Panc1 (cell line): ENCODE results near the gene SSC5D. TPM values are rescaled to one million over a fixed set of nuclear protein-coding genes. Genes with fewer than 3 reads are reported as not detected.
A peak's percentile ranks its signal among the peaks of the same experiment; 100 is the strongest.

Experiments used
- ATAC-seq: fragments of 200-7000 bp; cut with Tn5 transposase; 2 replicates; pipeline ENCODE4 v1.9.1; 2020; ENCODE audit warnings: mild to moderate bottlenecking, moderate library complexity
- BruUV-seq: library from RNA; stranded (reverse); fragments of 400-500 nt; replicated peaks from 2 replicates; lab custom pipeline; 2021; lab: Mats Ljungman, UMichigan
- CTCF ChIA-PET: fragments of 300-600 bp; sonication (Branson Sonifier 250); formaldehyde crosslinking; loops from one replicate; lab custom pipeline; 2022; ENCODE audit warnings: antibody characterized with exemption; lab: Charles Lee
- POLR2A ChIA-PET: fragments of 300-600 bp; sonication (Branson Sonifier 250); formaldehyde crosslinking; loops from one replicate; lab custom pipeline; 2022; ENCODE audit warnings: antibody characterized with exemption; lab: Charles Lee
- DNase-seq: peaks from one replicate; pipeline ENCODE4 v3.0.0-alpha.2; 2010; ENCODE audit warnings: low read depth, low spot score
- H3K27ac ChIP-seq: 2 replicates; pipeline ENCODE4 v1.5.1; 2011; ENCODE audit warnings: mild to moderate bottlenecking, low read length, inconsistent platforms
- H3K27me3 ChIP-seq: fragments of 200-500 bp; sonication (Bioruptor generic); 2 replicates; pipeline ENCODE4 v1.6.0; 2014; ENCODE audit warnings: low read length, inconsistent platforms; ENCODE audit not compliant: control insufficient read depth, insufficient read depth
- H3K36me3 ChIP-seq: fragments of 200-500 bp; sonication (Bioruptor generic); 2 replicates; pipeline ENCODE4 v1.5.1; 2014; ENCODE audit warnings: inconsistent platforms, mild to moderate bottlenecking, low read length, moderate library complexity; ENCODE audit not compliant: control insufficient read depth, insufficient read depth
- H3K4me1 ChIP-seq: 2 replicates; pipeline ENCODE4 v1.5.1; 2011; ENCODE audit warnings: inconsistent platforms, mild to moderate bottlenecking, low read length, moderate library complexity; ENCODE audit not compliant: control insufficient read depth, insufficient read depth
- H3K4me3 ChIP-seq, 2 experiments: 2 replicates each; pipeline ENCODE4 v1.5.1; 2011 to 2012; ENCODE audit warnings: low read depth in 2 of 2, low read length in 2 of 2, mild to moderate bottlenecking in 2 of 2, inconsistent platforms in 1 of 2, moderate library complexity in 1 of 2
- H3K9me3 ChIP-seq: fragments of 200-500 bp; sonication (Bioruptor generic); 2 replicates; pipeline ENCODE4 v1.5.1; 2014; ENCODE audit warnings: low read depth, mild to moderate bottlenecking, inconsistent platforms, low read length, moderate library complexity; ENCODE audit not compliant: control insufficient read depth, insufficient read depth
- CTCF ChIP-seq: fragments of 450-650 bp; IDR thresholded peaks from 2 replicates; pipeline ENCODE4 v1.5.1; 2017; ENCODE audit warnings: mild to moderate bottlenecking
- POLR2AphosphoS5 ChIP-seq: IDR thresholded peaks from 2 replicates; pipeline ENCODE4 v1.6.1; 2012; ENCODE audit warnings: mild to moderate bottlenecking, low read depth, low read length, moderate library complexity
- REST ChIP-seq, 2 experiments: IDR thresholded peaks; 2 replicates each; pipeline ENCODE4 v1.6.1; 2011 to 2012; ENCODE audit warnings: low read depth in 2 of 2, control low read depth in 1 of 2, low read length in 1 of 2, mild to moderate bottlenecking in 1 of 2, moderate library complexity in 1 of 2; ENCODE audit not compliant: insufficient read depth in 1 of 2
- SIN3A ChIP-seq: IDR thresholded peaks from 2 replicates; pipeline ENCODE4 v1.6.1; 2012; ENCODE audit warnings: low read depth, mild to moderate bottlenecking, low read length, moderate library complexity, borderline replicate concordance; ENCODE audit not compliant: insufficient read depth
- TCF7L2 ChIP-seq: IDR thresholded peaks from 2 replicates; pipeline ENCODE4 v1.6.1; 2011; ENCODE audit warnings: mild to moderate bottlenecking, low read depth, low read length, inconsistent platforms
- in situ Hi-C: cut with HindIII; loops from 2 replicates; pipeline ENCODE4 v1.10.0; 2016; ENCODE audit warnings: low sequenced_read_pairs, low pct_unique_long_range_greater_than_20kb
- intact Hi-C: fragments of 100-400 bp; cut with micrococcal nuclease; formaldehyde crosslinking; loops from one replicate; pipeline ENCODE4 v1.10.0; 2022; ENCODE audit not compliant: unreplicated experiment
- total RNA-seq: library from RNA; stranded (reverse); gene quantifications from one replicate; pipeline ENCODE4 v1.2.1, GENCODE V29; 2021; ENCODE audit not compliant: unreplicated experiment

The SSC5D gene
- total RNA-seq, 1 experiment from 2014 or later, result 13.0 TPM

GRCh38 chr19:55552206-55552605, 64.0 kb downstream of the SSC5D start:
- H3K4me3 ChIP-seq, result no peak overlapping the region; a peak in 1 of 4 replicates
- ATAC-seq, result no peak
- H3K9me3 ChIP-seq, result no peaks in the 10 kb centered on the region
- peaks cover 38% of the 10 kb centered on the region for H3K4me1 ChIP-seq
- intact Hi-C loops (no loop called here), in situ Hi-C loops (no loop called here)
- no peak for DNase-seq
- BruUV-seq, result no TSS peak
- no peak overlapping the region for H3K27ac ChIP-seq
- CTCF ChIA-PET, result no interaction called here
- POLR2A ChIA-PET, result interaction anchor here (0.5 kb wide), 1 partner anchor 20 kb away, joined by 6 read pairs; no protein-coding TSS in a partner anchor
- no peaks in the 10 kb centered on the region for H3K27me3 ChIP-seq
- H3K36me3 ChIP-seq, result no peaks in the 10 kb centered on the region
- no peak for TF ChIP-seq POLR2AphosphoS5

GRCh38 chr19:55552620-55553019, 64.4 kb downstream of the SSC5D start:
- no TSS peak for BruUV-seq
- no peak for DNase-seq
- CTCF ChIA-PET, result no interaction called here
- intact Hi-C loops, result no loop called here
- H3K4me3 ChIP-seq, result peak overlapping the region in 1 of 2 experiments; percentile 1; a peak in 1 of 4 replicates
- H3K9me3 ChIP-seq, result no peaks in the 10 kb centered on the region
- TF ChIP-seq CTCF, result no peak
- TF ChIP-seq REST (IDR thresholded peaks at IDR 0.05; ENCODE audit: insufficient read depth in 1 of 2, low read depth in 2 of 2, low read length in 1 of 2), result no peak
- TF ChIP-seq POLR2AphosphoS5, result no peak
- no peak for TF ChIP-seq SIN3A
- TF ChIP-seq TCF7L2, result no peak
- H3K27me3 ChIP-seq, result no peaks in the 10 kb centered on the region
- no peaks in the 10 kb centered on the region for H3K36me3 ChIP-seq
- no peak for ATAC-seq
- in situ Hi-C loops, result no loop called here
- no peak overlapping the region for H3K27ac ChIP-seq
- peaks cover 33% of the 10 kb centered on the region for H3K4me1 ChIP-seq
- POLR2A ChIA-PET, result interaction anchor here (0.5 kb wide), 1 partner anchor 20 kb away, joined by 6 read pairs; no protein-coding TSS in a partner anchor

GRCh38 chr19:55553217-55554182, 65.3 kb downstream of the SSC5D start:
- no peaks in the 10 kb centered on the region for H3K36me3 ChIP-seq
- TF ChIP-seq POLR2AphosphoS5 (no peak), TCF7L2 (no peak), CTCF (no peak), SIN3A (no peak), REST (IDR thresholded peaks at IDR 0.05; ENCODE audit: insufficient read depth in 1 of 2, low read depth in 2 of 2, low read length in 1 of 2) (no peak)
- H3K27ac ChIP-seq, result peak overlapping the region; percentile 46; the same call in 1 of the 2 replicates
- intact Hi-C loops, result no loop called here
- peak overlapping the region in 1 of 2 experiments; percentile 17; a peak in 1 of 4 replicates for H3K4me3 ChIP-seq
- ChIA-PET CTCF (no interaction called here), POLR2A (no interaction called here)
- DNase-seq (no peak), ATAC-seq (no peak)
- H3K4me1 ChIP-seq, result peaks cover 25% of the 10 kb centered on the region
- no peaks in the 10 kb centered on the region for H3K27me3 ChIP-seq
- no TSS peak for BruUV-seq
- H3K9me3 ChIP-seq, result no peaks in the 10 kb centered on the region
- in situ Hi-C loops, result no loop called here
